ENCODE measurements around the gene SEPHS2. TPM values are rescaled to one million over a fixed set of nuclear protein-coding genes. Genes with fewer than 3 reads are reported as not detected.
"Not testable (repeated sequence)": the region's sequence is repeated elsewhere in the genome, so short reads cannot be mapped to it uniquely, and the experiment has no call there.

SEPHS2 gene
- total and polyA plus RNA-seq, 8 donors: 28.4 to 64.0 (median 32.2) TPM

DNA sequence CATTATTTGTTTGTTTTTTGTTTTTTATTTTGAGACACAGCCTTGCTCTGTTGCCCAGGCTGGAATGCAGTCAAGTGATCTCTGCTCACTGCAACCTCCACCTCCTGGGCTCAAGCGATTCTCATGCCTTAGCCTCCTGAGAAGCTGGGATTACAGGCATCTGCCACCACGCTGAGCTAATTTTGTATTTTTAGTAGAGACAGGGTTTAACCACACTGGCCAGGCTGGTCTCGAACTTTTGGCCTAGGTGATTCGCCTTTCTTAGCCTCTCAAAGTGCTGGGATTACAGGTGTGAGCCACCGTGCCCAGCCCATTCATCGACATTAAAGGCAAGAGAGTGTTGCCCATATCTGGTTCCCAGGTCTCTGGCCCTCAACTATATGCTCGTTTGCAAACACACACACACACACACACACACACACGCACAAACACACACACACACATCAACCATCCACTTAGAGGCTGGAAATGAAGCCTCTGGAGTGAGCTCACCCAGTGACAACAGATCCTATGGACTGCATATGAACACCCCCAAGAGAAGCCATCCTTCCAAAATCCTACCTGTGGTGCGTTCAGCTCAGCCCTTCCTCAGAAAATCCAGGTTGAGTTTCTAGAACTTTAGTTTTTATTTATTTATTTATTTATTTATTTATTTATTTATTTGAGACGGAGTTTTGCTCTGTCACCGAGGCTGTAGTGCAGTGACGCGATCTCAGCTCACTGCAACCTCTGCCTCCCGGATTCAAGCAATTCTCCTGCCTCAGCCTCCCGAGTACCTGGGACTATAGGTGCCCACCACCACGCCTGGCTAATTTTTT lies 12.3 kb upstream of the SEPHS2 start:
- Histone ChIP-seq H3K36me3 (no peaks in the 10 kb centered on the region), H3K9me3 (no peaks in the 10 kb centered on the region), H3K4me3 (no peak overlapping the region), H3K27me3 (no peaks in the 10 kb centered on the region), H3K27ac (no peak overlapping the region), H3K4me1 (peaks cover 0 to 24% of the 10 kb centered on the region in 2 donors)
- TF ChIP-seq, protein P1, sequence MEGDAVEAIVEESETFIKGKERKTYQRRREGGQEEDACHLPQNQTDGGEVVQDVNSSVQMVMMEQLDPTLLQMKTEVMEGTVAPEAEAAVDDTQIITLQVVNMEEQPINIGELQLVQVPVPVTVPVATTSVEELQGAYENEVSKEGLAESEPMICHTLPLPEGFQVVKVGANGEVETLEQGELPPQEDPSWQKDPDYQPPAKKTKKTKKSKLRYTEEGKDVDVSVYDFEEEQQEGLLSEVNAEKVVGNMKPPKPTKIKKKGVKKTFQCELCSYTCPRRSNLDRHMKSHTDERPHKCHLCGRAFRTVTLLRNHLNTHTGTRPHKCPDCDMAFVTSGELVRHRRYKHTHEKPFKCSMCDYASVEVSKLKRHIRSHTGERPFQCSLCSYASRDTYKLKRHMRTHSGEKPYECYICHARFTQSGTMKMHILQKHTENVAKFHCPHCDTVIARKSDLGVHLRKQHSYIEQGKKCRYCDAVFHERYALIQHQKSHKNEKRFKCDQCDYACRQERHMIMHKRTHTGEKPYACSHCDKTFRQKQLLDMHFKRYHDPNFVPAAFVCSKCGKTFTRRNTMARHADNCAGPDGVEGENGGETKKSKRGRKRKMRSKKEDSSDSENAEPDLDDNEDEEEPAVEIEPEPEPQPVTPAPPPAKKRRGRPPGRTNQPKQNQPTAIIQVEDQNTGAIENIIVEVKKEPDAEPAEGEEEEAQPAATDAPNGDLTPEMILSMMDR (IDR thresholded peaks at IDR 0.05): no peak
- ATAC-seq (no peak), DNase-seq (no peak)
- intact Hi-C loops (cut with DNase I): no loop called here

DNA sequence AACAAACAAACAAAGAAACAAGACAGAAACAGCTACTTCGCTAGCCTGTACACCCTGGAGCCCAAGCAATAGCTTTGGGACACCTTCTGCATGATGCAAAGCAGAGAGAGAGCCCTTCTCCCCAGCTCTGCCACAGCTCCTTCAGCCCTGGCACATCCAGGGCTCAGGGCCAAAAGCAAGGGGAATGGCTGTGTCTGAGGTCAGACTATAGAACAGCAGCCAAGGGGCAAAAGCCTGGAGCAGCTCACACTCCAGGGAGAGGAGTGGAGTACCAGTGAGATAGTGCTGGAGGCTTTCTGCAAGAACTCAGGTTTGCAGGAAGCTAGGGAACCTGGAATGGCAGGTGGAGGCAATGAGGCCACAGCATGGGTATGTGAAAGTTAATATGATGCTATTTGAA lies 11.6 kb upstream of the SEPHS2 start:
- TF ChIP-seq, protein P1 (IDR thresholded peaks at IDR 0.05): no peak
- peaks cover 0 to 24% of the 10 kb centered on the region in 2 donors for H3K4me1 ChIP-seq
- intact Hi-C loops (cut with DNase I): no loop called here
- H3K4me3 ChIP-seq: no peak overlapping the region
- ATAC-seq (no peak), DNase-seq (no peak)
- peaks cover 0 to under 1% of the 10 kb centered on the region in 2 donors for H3K27me3 ChIP-seq
- no peaks in the 10 kb centered on the region for H3K36me3 ChIP-seq
- H3K9me3 ChIP-seq: no peaks in the 10 kb centered on the region
- no peak overlapping the region for H3K27ac ChIP-seq

DNA sequence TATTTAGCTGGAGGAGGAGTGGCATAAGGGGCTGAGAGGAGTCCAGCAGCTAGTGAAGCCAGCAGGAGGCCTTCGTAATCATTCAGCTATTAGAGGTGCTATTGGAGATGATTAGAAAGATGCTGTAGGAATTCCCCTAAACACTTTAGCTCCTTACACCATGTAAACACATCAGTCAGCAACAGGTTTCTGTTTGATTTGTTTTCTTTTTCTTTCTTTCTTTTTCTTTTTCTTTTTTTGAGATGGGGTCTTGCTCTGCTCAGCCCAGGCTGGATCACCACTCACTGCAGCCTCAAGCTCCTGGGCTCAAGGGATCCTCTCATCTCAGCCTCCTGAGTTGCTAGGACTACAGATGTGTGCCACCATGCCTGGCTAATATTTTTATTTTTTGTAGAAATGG lies 10.6 kb upstream of the SEPHS2 start:
- Histone ChIP-seq H3K27ac (no peak overlapping the region), H3K36me3 (no peaks in the 10 kb centered on the region), H3K4me3 (no peak overlapping the region), H3K4me1 (peaks cover 0 to 18% of the 10 kb centered on the region in 2 donors), H3K9me3 (no peaks in the 10 kb centered on the region), H3K27me3 (peaks cover 0 to 3% of the 10 kb centered on the region in 2 donors)
- TF ChIP-seq, protein P1 (IDR thresholded peaks at IDR 0.05): no peak
- ATAC-seq: no peak
- no peak for DNase-seq
- intact Hi-C loops (cut with DNase I): no loop called here

DNA sequence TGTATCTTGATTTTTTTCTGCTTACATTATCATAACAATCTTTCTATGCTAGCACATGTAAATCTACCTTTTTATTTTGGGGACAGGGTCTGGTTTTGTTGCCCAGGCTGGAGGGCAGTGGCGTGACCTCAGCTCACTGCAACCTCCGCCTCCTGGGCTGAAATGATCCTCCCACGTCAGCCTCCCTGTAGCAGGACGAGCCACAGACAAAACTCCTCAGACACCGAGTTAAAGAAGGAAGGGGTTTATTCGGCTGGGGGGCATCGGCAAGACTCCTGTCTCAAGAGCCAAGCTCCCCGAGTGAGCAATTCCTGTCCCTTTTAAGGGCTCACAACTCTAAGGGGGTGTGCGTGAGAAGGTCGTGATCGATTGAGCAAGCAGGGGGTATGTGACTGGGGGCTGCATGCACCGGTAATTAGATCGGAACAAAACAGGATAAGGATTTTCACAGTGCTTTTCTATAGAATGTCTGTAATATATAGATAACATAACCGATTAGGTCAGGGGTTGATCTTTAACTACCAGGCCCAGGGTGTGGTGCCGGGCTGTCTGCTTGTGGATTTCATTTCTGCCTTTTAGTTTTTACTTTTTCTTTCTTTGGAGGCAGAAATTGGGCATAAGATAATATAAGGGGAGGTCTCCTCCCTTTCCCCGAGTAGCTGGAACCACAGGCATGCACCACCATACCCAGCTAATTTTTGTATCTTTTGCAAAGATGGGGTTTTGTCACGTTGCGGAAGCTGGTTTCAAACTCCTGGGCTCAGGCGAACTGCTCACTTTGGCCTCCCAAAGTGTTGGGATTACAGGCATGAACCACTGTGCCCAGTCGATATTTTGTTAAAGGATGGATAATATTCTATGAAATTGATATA lies 7.3 kb upstream of the SEPHS2 start:
- DNase-seq; H3K36me3 ChIP-seq; H3K4me3 ChIP-seq; ATAC-seq; intact Hi-C loops (cut with DNase I); H3K4me1 ChIP-seq; H3K9me3 ChIP-seq; H3K27ac ChIP-seq; H3K27me3 ChIP-seq: not testable (repeated sequence)

DNA sequence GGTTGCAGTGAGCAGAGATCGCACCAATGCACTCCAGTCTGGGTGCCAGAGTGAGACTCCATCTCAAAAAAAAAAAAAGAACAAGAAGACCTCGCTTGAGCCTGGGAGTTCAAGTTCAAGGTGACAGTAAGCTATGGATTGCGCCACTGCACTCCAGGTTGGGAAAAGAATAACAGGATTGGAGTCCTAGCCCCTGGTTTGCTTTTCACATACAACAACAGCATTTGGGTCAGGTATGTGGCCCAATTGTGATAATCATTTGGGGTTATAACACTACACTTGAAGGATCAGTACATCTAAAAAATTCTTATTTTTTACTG lies 3.4 kb upstream of the SEPHS2 start:
- TF ChIP-seq, protein P1 (IDR thresholded peaks at IDR 0.05): no peak
- H3K27me3 ChIP-seq: peaks cover 0 to 3% of the 10 kb centered on the region in 2 donors
- H3K36me3 ChIP-seq: no peaks in the 10 kb centered on the region
- peaks cover 7 to 21% of the 10 kb centered on the region in 2 donors for H3K4me1 ChIP-seq
- H3K9me3 ChIP-seq: no peaks in the 10 kb centered on the region
- intact Hi-C loops (cut with DNase I): no loop called here
- ATAC-seq (no peak), DNase-seq (no peak)
- no peak overlapping the region for H3K27ac ChIP-seq
- no peak overlapping the region for H3K4me3 ChIP-seq
